AG04449 (cell line): ENCODE data around the gene COG4.

ENCODE experiments used
- CTCF ChIA-PET: fragments of 350-600 bp; formaldehyde crosslinking; extraction: SDS; loops from one replicate; lab custom pipeline; 2021; ENCODE audit warnings: antibody characterized with exemption; lab: Yijun Ruan, JAX
- POLR2A ChIA-PET: fragments of 400-600, 350-600 bp; formaldehyde crosslinking; extraction: SDS; loops from one replicate; lab custom pipeline; 2020; ENCODE audit warnings: antibody characterized with exemption, inconsistent platforms; lab: Yijun Ruan, JAX
- DNase-seq: peaks from one replicate; pipeline ENCODE4 v3.0.0-alpha.2; 2010; ENCODE audit warnings: low read depth, low spot score
- H3K4me3 ChIP-seq: 2 replicates; pipeline ENCODE4 v1.5.1; 2011; ENCODE audit warnings: low read depth, mild to moderate bottlenecking, control low read depth, low read length
- CTCF ChIP-seq: IDR thresholded peaks from one replicate; pipeline ENCODE4 v1.5.1; 2011; ENCODE audit warnings: mild to moderate bottlenecking, moderate library complexity, low read length, control low read depth, inconsistent platforms; ENCODE audit not compliant: insufficient read depth; ENCODE audit errors: missing control alignments

The COG4 gene

GRCh38 chr16:70474320-70475053 is 48.9 kb downstream of the COG4 start:
- POLR2A ChIA-PET = no interaction called here
- no peak for DNase-seq
- H3K4me3 ChIP-seq = no peak overlapping the region
- CTCF ChIA-PET = interaction anchor here (1.6 kb wide), 1 partner anchor 80 kb away, joined by 5 read pairs; no protein-coding TSS in a partner anchor
- no peak for TF ChIP-seq CTCF

GRCh38 chr16:70473446-70474319 is 49.7 kb downstream of the COG4 start:
- CTCF ChIA-PET = interaction anchor here (0.8 to 1.6 kb wide), 2 partner anchors 79 to 93 kb away, joined by 3 to 5 read pairs; no protein-coding TSS in a partner anchor
- TF ChIP-seq CTCF = no peak
- no peak for DNase-seq
- POLR2A ChIA-PET = no interaction called here
- H3K4me3 ChIP-seq = no peak overlapping the region

GRCh38 chr16:70472786-70473433 is 50.4 kb downstream of the COG4 start:
- CTCF ChIA-PET = interaction anchor here (0.8 to 1.6 kb wide), 3 partner anchors 11 to 93 kb away, joined by 3 to 5 read pairs (median 4); no protein-coding TSS in a partner anchor
- POLR2A ChIA-PET = no interaction called here
- no peak for TF ChIP-seq CTCF

GRCh38 chr16:70470927-70471341 is 52.4 kb downstream of the COG4 start:
- DNase-seq = no peak

More at GRCh38 chr16:70472786-70473433, 50.4 kb downstream of the COG4 start:
- DNase-seq = no peak
- no peak overlapping the region for H3K4me3 ChIP-seq

GRCh38 chr16:70470141-70470926 is 53.0 kb downstream of the COG4 start:
- no peak for DNase-seq
- TF ChIP-seq CTCF = no peak
- no peak overlapping the region for H3K4me3 ChIP-seq
- POLR2A ChIA-PET = no interaction called here
- CTCF ChIA-PET = interaction anchor here (0.6 to 2.2 kb wide), 10 partner anchors 8 to 108 kb away, joined by 3 to 8 read pairs (median 4); partner anchors contain the start of gene FCSK

More at GRCh38 chr16:70470927-70471341, 52.4 kb downstream of the COG4 start:
- ChIA-PET CTCF (interaction anchor here (0.6 to 2.2 kb wide), 10 partner anchors 8 to 109 kb away, joined by 3 to 8 read pairs (median 4); partner anchors contain the start of gene FCSK), POLR2A (interaction anchor here (1.2 kb wide), 1 partner anchor 98 kb away, joined by 4 read pairs; no protein-coding TSS in a partner anchor)
- no peak overlapping the region for H3K4me3 ChIP-seq
- peak; percentile 65 for TF ChIP-seq CTCF
